NCI-H82 treated with DMSO at 0.1 percent for 48 hours (cell line): ENCODE results near the gene DNMT3B.
A peak's percentile ranks its signal among the peaks of the same experiment; 100 is the strongest.
"Not testable (repeated sequence)": the region's sequence is repeated elsewhere in the genome, so short reads cannot be mapped to it uniquely, and the experiment has no call there.

ENCODE experiments used
- DNase-seq: peaks from one replicate; lab custom pipeline; 2025; ENCODE audit not compliant: unreplicated experiment; lab: John Stamatoyannopoulos, UW

Gene DNMT3B

DNA sequence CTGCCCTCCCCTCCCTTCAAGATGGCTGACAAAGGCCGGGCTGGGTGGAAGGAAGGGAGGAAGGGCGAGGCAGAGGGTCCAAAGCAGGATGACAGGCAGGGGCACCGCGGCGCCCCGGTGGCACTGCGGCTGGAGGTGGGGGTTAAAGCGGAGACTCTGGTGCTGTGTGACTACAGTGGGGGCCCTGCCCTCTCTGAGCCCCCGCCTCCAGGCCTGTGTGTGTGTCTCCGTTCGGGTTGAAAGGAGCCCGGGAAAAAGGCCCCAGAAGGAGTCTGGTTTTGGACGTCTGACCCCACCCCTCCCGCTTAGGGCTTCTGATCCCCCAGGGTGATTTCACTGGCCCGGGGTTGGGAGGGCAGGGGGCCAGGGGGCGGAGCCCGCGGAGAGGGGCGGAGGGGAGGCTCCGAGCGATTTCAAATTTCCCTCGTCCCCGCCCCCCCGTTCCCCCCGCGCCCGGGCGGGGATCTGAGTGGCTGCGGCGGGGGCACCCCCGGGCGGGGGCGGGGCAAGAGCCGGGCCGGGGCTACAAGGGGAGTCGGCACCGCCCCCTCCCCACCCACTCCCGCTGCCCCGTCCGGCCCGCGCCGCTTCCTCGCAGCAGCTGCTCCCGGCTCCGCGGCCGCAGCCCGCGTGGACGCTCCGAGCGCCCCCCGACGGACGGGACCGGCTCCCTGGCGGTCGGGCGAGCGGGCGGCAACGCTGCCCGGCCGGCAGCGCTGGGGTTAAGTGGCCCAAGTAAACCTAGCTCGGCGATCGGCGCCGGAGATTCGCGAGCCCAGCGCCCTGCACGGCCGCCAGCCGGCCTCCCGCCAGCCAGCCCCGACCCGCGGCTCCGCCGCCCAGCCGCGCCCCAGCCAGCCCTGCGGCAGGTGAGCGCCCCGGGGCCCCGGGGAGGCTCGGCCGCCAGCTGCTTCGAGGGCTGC lies at the start of gene DNMT3B:
DNMT3B (plus strand) TSS at position 555 of the 923 bp plus-strand sequence. CDS start 17,939 bp downstream, outside the sequence.
- peak; percentile 37 for DNase-seq

DNA sequence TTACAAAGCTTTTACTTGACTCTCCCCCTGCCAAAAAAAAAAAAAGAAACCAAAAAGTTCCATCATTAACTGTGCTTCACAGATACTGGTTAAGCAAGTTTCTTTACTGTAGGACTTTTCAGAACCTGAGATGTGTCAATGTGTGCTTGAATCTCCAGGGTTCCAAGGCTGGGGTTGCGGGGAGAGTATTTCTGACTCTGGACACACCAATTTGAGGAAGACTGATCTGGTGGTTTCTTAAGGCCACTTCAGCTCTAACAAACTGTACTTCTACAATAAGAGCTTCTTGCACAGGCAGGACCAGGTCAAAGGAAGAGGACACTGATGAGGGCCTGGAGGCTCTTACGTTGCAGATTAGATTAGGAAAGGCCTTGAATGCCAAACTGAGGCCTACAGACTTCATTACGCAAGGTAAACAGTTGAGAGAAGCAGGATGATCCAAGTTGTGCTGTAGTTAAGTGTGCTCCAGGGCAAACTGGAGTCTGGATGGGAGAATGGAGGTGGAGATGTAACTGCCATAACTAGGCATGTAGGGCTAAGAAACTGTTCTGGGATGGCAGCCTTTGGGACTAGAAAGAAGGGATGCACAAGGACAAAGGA lies 43.3 kb upstream of the DNMT3B start:
- DNase-seq: no peak

DNA sequence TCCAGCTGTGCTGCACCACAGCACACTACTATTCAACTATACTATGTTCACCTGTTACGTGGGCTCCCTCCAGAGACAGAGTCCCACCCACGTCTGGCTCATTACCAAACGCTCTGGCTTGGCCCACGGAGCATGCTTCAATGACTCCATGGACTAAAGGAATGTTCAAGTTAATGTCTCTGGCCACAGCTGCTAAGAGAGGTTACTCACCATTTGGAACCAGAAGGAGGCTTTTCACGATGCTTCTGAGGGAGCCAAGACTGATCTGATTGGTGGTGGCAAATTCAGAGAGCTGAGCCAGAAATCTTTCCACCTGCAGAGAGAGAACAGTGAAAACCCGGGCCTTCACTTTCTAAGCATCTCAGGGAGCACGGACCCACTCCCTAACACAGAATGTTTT lies 34.5 kb upstream of the DNMT3B start:
- no peak for DNase-seq

DNA sequence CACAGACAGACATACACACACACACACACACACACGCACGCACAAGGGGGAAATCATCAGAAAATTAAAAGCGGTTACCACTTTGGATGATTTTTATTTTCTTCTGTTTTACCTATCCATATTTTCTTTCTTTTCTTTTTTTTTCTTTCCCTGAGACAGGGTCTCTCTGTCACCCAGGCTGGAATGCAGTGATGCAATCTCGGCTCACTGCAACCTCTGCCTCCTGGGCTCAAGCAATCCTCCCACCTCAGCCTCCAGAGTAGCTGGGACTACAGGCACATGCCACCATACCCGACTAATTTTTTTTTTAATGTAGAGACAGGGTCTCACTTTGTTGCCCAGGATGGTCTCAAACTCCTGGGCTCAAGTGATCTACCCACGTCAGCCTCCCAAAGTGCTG lies 33.8 kb upstream of the DNMT3B start:
- DNase-seq: not testable (repeated sequence)

DNA sequence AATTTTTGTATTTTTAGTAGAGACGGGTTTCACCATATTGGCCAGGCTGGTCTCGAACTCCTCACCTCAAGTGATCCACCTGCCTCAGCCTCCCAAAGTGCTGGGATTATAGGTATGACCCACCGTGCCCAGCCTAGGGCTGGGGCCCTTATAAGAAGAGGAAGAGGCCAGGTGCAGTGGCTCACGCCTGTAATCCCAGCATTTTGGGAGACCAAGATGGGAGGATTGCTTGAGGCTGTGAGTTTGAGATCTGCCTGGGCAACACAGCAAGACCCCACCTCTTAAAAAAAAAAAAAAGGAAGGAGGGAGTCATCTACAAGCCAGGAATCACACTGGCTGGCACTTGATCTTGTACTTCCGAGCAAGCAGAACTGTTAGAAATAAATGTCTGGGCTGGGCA lies 32.9 kb upstream of the DNMT3B start:
- DNase-seq: not testable (repeated sequence)

DNA sequence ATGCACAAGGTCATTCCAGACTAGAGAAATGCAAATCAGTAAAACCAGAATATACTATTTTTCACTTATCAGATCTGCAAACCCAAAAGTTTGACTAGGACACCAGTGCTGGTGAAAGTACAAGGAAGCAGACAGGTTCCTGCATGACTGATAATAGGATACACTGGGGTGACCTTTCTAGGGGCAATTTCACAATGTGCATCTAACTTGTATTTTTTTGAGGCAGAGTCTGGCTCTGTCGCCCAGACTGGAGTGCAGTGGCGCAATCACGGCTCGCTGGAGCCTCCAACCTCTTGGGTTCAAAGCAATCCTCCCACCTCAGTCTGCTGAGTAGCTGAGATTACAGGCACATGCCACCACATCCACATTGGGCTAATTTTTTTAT lies 30.3 kb upstream of the DNMT3B start:
- DNase-seq: no peak

DNA sequence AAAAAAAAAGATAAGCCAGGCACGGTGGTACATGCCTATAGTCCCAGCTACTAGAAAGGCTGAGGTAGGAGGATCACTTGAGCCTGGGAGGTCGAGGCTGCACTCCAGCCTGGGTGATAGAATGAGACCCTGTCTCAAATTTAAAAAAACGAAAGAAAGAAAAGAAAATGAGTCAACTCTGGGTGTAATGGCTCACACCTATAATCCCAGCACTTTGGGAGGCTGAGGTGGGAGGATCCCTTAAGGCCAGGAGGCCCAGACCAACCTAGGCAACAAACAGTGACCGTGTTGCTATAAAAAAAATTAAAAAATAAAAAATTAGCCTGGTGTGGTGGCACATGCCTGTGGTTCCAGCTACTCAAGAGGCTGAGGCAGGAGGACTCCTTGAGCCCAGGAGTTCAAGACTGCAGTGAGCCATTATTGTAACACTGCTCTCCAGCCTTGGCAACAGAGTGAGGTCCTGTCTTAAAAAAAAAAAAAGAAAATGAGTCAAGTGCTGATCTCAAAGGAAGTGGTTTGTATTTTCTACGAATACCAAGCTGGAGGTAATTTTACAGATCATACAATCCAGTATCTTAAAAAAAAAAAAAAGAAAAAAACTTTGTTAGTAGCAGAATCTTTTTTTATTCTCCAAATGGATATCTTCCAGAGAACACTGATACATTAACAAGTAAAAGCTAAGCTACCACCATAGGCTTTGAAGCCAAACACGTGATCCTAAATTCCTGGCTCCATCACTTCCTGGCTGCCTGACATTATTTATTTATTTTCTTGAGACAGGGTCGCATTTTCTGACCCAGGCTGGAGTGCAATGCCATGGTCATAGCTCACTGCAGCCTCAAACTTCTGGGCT lies 24.6 kb upstream of the DNMT3B start:
- DNase-seq: no peak

DNA sequence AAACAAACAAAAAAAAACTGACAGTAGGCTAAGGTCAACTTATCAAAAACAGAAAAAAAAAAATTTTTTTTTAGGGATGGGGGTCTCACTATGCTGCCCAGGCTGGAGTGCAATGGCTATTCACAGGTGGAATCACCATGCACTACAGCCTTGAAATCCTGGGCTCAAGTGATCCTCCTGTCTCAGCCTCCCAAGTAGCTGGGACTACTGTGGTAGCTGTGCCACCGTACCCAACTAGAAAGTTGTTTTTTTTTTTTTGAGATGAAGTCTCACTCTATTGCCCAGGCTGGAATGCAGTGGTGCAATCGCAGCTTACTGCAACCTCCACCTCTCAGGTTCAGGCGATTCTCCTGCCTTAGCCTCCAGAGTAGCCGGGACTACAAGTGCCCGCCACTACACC lies 21.0 kb upstream of the DNMT3B start:
- DNase-seq: no peak

DNA sequence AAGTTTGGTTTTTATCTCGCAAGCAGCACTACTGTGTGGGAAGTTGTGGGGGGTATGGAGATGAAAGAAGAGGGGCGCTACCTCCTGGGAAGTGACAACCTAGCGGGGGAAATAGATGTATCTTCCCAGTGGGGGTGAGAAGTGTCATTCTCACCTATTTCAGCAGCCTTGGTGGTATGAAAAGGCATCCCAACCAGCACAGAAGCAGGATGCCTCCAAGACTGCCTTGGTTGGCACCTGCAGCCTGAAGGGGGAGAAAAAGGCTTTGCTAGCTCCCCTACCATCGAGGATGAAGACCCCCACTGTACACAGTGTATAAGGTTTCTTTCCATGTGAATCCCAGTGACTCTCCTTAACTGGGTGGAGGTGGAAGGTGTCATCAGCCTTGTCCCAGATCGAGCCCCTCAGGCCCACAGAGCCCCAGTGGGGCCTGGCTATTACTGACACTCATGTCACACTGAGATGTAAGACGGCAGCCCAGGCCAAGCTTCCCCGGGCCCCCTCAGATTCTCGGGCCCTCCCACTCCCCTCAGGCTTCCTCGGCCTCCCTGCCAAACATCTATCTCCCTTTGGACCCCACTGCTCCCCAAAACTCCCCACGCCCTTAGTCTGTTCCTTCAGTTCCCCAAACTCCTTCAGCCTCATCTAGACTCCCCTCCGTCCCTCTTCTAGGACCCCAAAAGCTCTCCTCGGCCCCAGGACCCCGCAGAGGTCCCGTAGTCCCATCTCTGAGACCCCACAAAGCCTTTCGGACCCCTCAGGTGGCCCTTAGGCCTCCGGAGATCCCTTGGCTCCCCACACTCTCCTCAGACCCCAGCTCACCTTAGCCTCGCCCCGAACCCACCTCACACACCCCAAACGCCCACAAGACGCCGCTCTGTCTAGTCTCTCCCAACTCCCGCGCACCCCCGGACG lies 19.6 kb upstream of the DNMT3B start:
- no peak for DNase-seq

DNA sequence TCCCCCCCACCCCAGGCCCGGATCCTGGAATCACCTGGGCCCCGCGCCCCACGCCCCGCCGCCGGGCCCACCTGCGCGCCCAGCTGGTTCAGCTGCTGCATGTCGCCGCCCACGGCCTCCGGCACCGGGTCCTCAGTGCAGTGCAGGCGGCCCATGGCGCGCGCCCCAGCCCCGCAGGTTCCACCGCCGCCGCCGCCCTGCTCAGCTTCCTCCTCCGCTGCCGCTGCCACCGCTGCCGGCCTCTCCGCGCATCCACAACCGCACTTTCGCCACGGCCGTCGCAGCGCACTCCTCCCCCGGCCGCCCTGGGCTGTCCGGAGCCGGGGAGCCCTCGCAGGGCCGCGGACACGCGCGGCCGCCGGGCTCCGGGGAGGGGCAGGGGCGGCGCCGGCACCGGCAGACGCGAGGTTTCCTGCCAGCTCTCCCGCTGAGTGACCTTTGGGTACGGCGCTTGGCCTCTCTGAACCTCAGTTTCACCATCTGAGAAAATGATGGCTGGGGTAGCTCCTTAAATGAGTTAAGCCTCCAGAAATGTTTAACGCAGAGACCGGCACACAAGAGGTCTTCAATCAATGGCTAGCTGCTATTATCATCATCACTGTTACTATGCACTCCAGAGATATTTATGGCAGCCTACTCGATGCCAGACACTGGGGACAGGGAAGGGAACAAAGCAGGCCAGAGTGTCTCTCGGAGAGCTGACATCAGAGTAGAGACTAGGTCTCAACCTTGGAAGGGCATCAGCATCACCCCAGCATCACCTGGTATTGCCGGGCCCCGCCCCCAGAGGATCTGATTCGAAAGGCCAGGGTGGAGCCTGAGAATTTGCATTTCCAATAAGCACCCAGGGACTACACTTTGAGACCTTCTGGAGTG lies 18.7 kb upstream of the DNMT3B start, which contains the start of gene COMMD7:
COMMD7 (minus strand) TSS at position 231 of the 876 bp plus-strand sequence; CDS start at position 155, 76 bp downstream.
- DNase-seq: no peak

DNA sequence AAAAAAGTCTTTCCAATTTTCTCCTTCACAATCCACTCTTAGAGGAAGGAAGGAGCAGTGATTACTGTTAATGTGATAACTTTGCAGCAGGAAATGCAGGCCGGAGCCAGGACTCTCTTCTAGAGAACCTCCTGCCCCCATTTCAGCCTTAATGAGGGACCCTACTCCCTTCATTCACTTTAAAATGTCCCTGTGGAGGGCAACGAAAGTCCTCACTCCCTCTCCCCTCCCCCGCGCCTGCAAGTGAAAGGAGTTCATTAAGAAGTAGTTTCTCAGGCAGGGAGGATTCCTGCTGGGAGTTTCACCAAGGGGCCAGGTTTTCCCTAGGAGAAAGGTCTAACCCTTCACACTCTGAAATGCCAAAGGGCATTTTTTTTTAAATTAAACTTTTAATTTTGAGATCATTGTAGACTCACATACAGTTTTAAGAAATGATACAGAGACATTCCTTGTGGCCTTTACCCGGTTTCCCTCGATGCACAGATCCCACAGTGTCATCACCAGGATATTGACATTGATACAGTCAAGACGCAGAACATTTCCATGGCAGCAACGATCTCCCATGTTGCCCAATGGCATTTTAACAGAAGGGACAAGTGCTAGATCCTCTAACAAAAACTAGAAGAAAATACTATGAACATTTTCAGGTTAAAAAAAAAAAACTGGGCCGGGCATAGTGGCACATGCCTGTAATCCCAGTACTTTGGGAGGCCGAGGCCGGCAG lies 12.1 kb upstream of the DNMT3B start:
- no peak for DNase-seq

DNA sequence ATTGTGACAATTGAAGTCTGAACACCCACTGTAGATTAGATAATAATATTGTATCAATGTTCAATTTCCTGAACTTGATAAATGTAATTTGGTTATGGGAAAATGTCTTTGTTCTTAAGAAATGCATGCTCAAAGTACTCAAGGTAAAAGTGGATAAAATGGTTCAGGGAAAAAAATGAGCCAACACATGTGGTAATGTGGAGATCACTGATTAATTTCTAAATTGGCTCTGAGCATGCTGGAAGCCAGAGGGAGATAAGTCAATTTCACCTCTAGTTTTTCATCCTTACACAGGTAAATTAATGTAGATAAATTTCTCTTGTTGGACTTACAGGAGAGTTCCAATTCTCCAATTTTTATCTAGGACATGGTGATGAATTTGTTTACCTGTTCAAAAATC lies 10.9 kb upstream of the DNMT3B start:
- DNase-seq: no peak

DNA sequence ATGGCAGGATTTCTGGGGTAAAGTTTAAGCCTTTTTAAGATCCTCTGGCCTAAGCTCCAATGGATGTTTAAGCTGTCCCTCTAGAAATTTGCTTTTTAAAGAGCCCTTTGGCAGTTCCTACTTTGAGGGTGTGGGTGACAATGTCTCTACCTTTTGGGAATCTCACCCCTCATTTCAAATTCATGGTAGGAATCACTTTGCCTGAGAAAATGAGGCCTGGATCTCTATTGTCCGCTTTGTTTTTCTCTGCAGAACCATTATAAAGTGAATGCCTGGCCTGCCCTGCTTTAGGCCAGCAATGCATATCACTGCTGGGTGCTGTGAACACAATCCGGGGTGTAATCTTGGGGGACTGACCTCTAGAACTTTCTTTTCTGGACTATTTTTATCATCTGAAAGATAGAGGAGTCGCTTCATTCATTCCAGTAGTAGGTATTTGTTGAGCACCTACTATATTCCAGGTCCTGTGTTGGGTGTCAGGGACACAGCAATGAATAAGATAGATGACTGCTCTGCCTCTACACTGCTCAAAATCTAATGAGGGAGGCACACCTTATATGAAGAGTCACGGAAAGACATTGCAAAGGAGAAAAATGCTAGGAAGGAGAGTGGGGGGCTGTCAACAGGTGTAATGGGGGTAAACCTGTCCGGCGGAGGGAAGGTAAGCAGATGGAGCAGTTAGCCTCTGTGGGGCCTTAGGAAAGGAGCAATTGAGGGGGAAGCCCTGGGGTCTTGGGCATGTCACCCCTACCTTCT lies 10.3 kb upstream of the DNMT3B start:
- DNase-seq: no peak

DNA sequence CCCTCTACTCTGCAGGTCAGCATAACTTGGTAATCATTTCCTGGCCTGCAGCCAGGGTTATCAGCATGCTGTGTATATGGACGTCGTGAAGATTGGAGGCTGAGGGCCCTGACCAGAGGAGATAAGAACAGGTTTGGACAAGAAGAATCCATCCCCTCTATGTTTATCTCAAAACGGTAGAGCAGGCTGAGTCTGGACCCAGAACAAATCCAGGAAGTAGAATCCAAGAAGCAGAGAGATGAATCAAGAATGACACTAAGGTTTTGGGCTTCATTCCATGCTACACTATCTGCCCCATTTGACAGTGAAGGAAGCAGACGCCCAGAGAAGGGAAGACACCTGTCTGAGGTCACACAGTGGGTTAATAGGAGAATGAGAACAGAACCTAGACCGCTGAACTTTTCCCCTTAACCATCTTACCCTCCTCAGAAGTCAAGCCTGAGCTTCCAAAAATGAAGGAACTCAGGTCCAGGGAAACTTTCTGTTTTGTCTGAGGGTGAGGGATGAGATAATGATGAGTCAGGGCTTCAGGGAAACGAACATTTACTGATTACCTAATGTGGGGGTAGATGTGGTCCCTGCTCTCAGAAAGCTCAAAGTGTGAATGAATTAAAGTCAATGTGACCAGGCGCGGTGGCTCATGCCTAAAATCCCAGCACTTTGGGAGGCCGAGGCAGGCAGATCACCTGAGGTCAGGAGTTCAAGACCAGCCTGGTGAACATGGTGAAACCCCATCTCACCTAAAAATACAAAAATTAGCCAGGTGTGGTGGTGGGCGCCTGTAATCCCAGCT lies 9.5 kb upstream of the DNMT3B start:
- DNase-seq: no peak

DNA sequence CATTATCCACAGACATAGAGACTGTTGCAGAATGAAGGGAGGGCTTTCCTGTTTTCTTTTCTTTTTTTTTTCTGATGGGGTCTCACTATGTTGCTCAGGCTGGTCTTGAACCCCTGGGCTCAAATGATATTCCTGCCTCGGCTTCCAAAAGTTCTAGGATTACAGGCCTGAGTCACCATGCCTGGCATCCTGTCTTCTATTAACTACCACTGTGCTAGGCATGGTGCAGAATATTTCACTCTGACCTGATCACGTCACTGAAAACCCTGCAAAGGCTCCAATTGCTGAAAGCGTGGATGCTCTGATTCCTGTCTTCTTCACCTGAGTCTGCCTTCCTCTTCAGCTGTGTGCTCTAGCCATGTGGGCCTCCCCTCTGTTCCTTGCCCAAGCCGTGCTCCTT lies 8.5 kb upstream of the DNMT3B start:
- DNase-seq: no peak

DNA sequence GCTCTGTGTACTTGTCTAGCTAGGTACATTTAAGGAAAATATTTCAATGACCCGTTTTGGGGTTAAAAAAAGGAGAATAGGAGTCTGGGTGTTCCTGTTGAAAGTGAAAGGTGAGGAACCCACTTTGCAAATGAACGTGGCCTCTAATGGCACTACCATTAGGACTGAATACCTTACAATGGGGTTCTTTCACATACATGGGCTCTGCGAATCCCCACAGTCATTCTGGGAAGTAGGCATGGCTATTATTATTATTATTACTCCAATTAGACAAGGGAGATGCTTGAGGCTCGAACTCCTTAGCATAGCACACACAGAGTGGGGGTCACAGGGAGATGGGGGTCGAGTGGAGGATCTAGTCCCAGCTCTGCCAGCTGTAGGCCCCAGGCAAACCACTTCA lies 6.0 kb upstream of the DNMT3B start:
- DNase-seq: no peak

DNA sequence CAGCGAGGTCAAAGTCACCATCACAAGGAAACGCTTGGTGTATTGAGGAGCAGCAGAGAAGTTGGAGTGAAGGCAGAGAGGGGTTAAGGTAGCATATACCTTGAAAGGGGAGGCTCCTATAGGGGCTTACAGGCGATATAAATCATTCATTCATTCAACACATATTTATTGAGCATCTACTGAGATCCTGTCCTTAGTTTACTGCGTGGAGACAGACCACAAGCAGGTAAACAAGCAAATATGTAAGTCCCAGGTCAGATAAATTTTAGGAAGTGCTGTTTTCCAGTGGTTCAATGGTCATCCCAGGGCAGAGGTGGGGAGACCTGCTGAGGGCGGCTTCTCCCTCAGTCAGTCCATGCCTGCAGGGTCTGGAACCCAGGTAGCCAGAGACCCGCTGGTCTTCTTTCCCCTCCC lies 761 bp upstream of the DNMT3B start:
- DNase-seq: no peak
